Chondrocyte (in vitro differentiated cells): ENCODE results near the gene SNX19. TPM values are rescaled to one million over a fixed set of nuclear protein-coding genes. Genes with fewer than 3 reads are reported as not detected.
A peak's percentile ranks its signal among the peaks of the same experiment; 100 is the strongest.

Experiments used
- DNase-seq: peaks from one replicate; pipeline ENCODE4 v3.0.0; 2021; ENCODE audit warnings: mixed read lengths, low spot score
- H3K27ac Mint-ChIP-seq: one replicate; pipeline ENCODE4 v1.8.0; 2021; ENCODE audit warnings: mild to moderate bottlenecking, moderate library complexity, mixed read lengths; ENCODE audit not compliant: unreplicated experiment
- H3K27me3 Mint-ChIP-seq: 2 replicates; pipeline ENCODE4 v1.8.0; 2021; ENCODE audit warnings: low read depth, mixed read lengths
- H3K36me3 Mint-ChIP-seq: 2 replicates; pipeline ENCODE4 v1.8.0; 2021; ENCODE audit warnings: low read depth, mixed read lengths
- H3K4me1 Mint-ChIP-seq: 2 replicates; pipeline ENCODE4 v1.8.0; 2021; ENCODE audit warnings: low read depth, mild to moderate bottlenecking, mixed read lengths
- H3K4me3 Mint-ChIP-seq: one replicate; pipeline ENCODE4 v1.8.0; 2021; ENCODE audit warnings: mild to moderate bottlenecking, moderate library complexity, mixed read lengths; ENCODE audit not compliant: unreplicated experiment
- H3K9me3 Mint-ChIP-seq: 2 replicates; pipeline ENCODE4 v1.8.0; 2021; ENCODE audit warnings: low read depth, mixed read lengths
- CTCF ChIP-seq: fragments of 200-600 bp; sonication (generic); IDR thresholded peaks from 2 replicates; pipeline ENCODE4 v1.5.0; 2021; ENCODE audit warnings: antibody characterized with exemption, mild to moderate bottlenecking, moderate library complexity
- long read RNA-seq: library from polyadenylated mRNA; stranded (forward); transcript quantifications from one replicate; pipeline ENCODE4 v2.0.0, GENCODE V29; 2021
- total RNA-seq: library from RNA; stranded (reverse); gene quantifications from 3 replicates; pipeline ENCODE4 v1.2.1, GENCODE V29; 2021

The SNX19 gene, protein sequence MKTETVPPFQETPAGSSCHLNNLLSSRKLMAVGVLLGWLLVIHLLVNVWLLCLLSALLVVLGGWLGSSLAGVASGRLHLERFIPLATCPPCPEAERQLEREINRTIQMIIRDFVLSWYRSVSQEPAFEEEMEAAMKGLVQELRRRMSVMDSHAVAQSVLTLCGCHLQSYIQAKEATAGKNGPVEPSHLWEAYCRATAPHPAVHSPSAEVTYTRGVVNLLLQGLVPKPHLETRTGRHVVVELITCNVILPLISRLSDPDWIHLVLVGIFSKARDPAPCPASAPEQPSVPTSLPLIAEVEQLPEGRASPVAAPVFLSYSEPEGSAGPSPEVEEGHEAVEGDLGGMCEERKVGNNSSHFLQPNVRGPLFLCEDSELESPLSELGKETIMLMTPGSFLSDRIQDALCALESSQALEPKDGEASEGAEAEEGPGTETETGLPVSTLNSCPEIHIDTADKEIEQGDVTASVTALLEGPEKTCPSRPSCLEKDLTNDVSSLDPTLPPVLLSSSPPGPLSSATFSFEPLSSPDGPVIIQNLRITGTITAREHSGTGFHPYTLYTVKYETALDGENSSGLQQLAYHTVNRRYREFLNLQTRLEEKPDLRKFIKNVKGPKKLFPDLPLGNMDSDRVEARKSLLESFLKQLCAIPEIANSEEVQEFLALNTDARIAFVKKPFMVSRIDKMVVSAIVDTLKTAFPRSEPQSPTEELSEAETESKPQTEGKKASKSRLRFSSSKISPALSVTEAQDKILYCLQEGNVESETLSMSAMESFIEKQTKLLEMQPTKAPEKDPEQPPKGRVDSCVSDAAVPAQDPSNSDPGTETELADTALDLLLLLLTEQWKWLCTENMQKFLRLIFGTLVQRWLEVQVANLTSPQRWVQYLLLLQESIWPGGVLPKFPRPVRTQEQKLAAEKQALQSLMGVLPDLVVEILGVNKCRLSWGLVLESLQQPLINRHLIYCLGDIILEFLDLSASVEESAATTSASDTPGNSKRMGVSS
- 55.8 to 71.6 TPM (median 55.9 TPM) in 3 replicates for total RNA-seq
- long read RNA-seq, full-length matches to known transcripts, result 51 of 63 reads
- long read RNA-seq, partial matches to known transcripts, result 1 of 63 reads
- long read RNA-seq, other reads (novel, unspliced or antisense), result 11 of 63 reads

- Mint-ChIP-seq H3K9me3 (no peaks in the 10 kb centered on the region), H3K4me1 (peaks cover 39% of the 10 kb centered on the region), H3K27me3 (peaks cover 14% of the 10 kb centered on the region), H3K4me3 (peak within 1 kb of the TSS; percentile 78), H3K27ac (peak within 1 kb of the TSS; percentile 78), H3K36me3 (peaks cover 7% of the 10 kb centered on the region)
- TF ChIP-seq CTCF, result peak; percentile 96
- DNase-seq, result peak; percentile 95
Measured at GRCh38 chr11:130916238-130916855, at the start of gene SNX19. Gene SNX19 (minus strand): TSS chr11:130916479. CDS start chr11:130915939, 540 bp downstream.

DNA sequence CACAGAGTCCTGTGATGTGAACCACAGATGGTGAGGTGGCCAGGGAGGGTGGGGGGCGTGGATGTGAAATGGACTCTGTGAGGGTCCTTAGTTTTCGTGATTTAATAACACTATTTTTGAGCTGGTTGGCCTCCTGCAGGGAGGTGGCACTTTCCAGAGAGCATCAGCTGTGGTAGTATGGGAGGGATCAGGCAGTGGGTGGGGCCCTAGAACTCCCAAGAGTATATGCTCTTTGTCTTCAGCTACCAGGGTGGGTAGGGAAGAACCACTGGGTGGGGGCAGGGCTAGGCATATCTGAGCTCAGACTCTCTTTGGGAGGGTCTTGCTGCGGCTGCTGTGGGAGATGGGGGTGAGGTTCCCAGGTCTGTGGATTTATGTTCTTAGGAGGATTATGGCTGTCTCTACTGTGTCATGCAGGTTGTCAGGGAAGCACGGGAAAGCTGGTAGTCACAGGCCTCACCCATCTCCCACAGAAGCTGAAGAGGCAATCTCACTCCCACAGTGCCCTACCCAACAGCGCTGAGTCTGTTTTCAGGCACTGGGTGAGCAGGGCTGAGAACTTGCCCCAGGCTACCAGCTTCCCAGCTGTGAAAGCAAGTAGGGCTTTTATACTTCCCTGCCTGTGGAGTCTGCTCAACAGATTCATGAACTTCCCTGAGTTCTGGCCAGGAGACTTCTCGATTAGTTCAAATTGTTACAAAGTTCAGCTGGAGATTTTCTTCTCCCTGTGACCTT, 47.9 kb upstream of the SNX19 start:
- Mint-ChIP-seq H3K27ac (no peak overlapping the region), H3K9me3 (peaks cover 25% of the 10 kb centered on the region), H3K36me3 (no peaks in the 10 kb centered on the region), H3K4me3 (no peak overlapping the region), H3K27me3 (peaks cover 42% of the 10 kb centered on the region), H3K4me1 (no peaks in the 10 kb centered on the region)
- DNase-seq, result no peak
- no peak for TF ChIP-seq CTCF

DNA sequence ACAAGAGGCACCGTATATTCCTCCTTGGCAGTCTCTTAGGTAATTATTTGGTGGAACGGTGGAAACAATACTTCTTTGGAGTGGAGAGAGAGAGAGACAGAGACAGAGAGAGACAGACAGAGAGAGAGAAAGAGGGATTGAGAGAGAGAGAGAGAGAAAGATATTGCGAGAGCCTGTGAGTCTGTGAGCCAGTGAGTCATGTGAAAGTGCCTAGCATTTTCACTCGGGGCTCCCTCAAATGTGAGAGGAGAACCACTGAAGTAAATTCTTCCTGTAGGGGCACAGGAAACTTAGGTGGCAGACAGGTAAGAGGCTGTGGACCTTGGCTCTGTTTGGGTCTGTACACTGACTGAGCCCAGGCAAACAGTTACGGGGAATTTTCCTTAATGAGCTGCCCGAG, 31.6 kb upstream of the SNX19 start:
- no peak overlapping the region for H3K4me3 Mint-ChIP-seq
- H3K27ac Mint-ChIP-seq, result no peak overlapping the region
- peaks cover 13% of the 10 kb centered on the region for H3K4me1 Mint-ChIP-seq
- peaks cover 7% of the 10 kb centered on the region for H3K27me3 Mint-ChIP-seq
- DNase-seq, result no peak
- no peaks in the 10 kb centered on the region for H3K36me3 Mint-ChIP-seq
- TF ChIP-seq CTCF, result no peak
- no peaks in the 10 kb centered on the region for H3K9me3 Mint-ChIP-seq

DNA sequence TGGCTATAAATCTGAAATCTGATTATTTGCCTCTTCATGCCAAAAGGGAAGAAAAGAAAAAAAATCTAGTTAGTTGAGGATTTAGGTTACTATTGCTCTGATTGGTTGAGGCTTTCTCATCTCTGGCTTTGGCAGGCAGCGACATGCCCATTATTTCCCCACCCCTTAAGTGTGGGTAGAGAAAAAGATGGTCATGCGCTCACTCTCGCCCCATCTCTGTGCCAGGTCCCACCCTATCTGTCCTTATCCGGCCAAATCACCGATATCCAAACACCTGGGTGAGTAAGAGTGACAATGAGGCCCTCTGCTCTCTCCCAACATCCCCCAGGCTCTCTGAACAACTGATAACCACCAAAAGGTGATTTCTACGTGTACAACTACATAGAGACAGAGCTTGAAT, 31.2 kb upstream of the SNX19 start:
- DNase-seq, result no peak
- H3K27me3 Mint-ChIP-seq, result peaks cover 5% of the 10 kb centered on the region
- no peak for TF ChIP-seq CTCF
- H3K36me3 Mint-ChIP-seq, result no peaks in the 10 kb centered on the region
- H3K9me3 Mint-ChIP-seq, result no peaks in the 10 kb centered on the region
- H3K27ac Mint-ChIP-seq, result no peak overlapping the region
- H3K4me3 Mint-ChIP-seq, result no peak overlapping the region
- H3K4me1 Mint-ChIP-seq, result peaks cover 13% of the 10 kb centered on the region
